ENCODE results near the gene G2E3. TPM values are rescaled to one million over a fixed set of nuclear protein-coding genes. Genes with fewer than 3 reads are reported as not detected.

The G2E3 gene
- total RNA-seq (2014; rRNA removed; shearing (Covaris generic)) (67.4 and 72.4 TPM in 2 replicates), polyA plus RNA-seq (2016; fragmentation: Nextera tagmentation; extraction: Ambion mirVana) (87.8 and 113 TPM in 2 replicates)
- long read RNA-seq, full-length matches to known transcripts: 4 of 50 reads
- long read RNA-seq, partial matches to known transcripts: 38 of 50 reads
- long read RNA-seq, other reads (novel, unspliced or antisense): 8 of 50 reads

GRCh38 chr14:30558675-30559555 lies at the start of gene G2E3:
G2E3 (plus strand) TSS chr14:30559158; CDS start chr14:30581080, 21,922 bp downstream.
- peak within 1 kb of the TSS; percentile 87 for H2AFZ ChIP-seq
- H3K4me3 ChIP-seq: peak within 1 kb of the TSS; percentile 88
- peak within 1 kb of the TSS; percentile 85 for H3K27ac ChIP-seq (ENCODE audit: low read depth)
- no peaks in the 10 kb centered on the region for H3K36me3 ChIP-seq (ENCODE audit: insufficient read depth)
- H3K79me2 ChIP-seq (replicated peaks; ENCODE audit: insufficient read depth): peaks cover 49% of the 10 kb centered on the region
- peaks cover 27% of the 10 kb centered on the region for H3K36me3 Mint-ChIP-seq (ENCODE audit: low read depth)
- peak within 1 kb of the TSS; percentile 100 for H3K4me3 Mint-ChIP-seq
- no peak for TF ChIP-seq CTCF (conservative IDR thresholded peaks at IDR 0.05; ENCODE audit: low read depth in 2 of 2)
- TF ChIP-seq ZNF331 (CRISPR knock-in tag; IDR thresholded peaks at IDR 0.05; ENCODE audit: low read depth): no peak
- no peak for TF ChIP-seq JUNB (IDR thresholded peaks at IDR 0.05; ENCODE audit: unreplicated experiment)
- peak; percentile 45; the same call in 1 of the 2 replicates for TF ChIP-seq ETS1 (IDR thresholded peaks at IDR 0.05)
- TF ChIP-seq POLR2AphosphoS5 (IDR thresholded peaks at IDR 0.05; ENCODE audit: low read depth): peak; percentile 95
- peaks cover 8% of the 10 kb centered on the region; the same call in 2 of the 3 replicates for H3K9me3 Mint-ChIP-seq
- DNase-seq (ENCODE audit: low spot score) (peak; percentile 94), ATAC-seq (peak; percentile 99)
- peaks cover 23% of the 10 kb centered on the region for H3K4me1 ChIP-seq (ENCODE audit: insufficient read depth)
- peaks cover 7% of the 10 kb centered on the region for H3K27me3 Mint-ChIP-seq (ENCODE audit: insufficient read depth, low read depth, poor library complexity)
- H3K27me3 ChIP-seq (ENCODE audit: insufficient read depth): no peaks in the 10 kb centered on the region
- H3K4me1 Mint-ChIP-seq: peaks cover 27% of the 10 kb centered on the region
- peak within 1 kb of the TSS; percentile 85 for H3K4me2 ChIP-seq
- no peaks in the 10 kb centered on the region for H3K9me2 ChIP-seq (ENCODE audit: insufficient read depth)
- H4K20me1 ChIP-seq (replicated peaks; ENCODE audit: insufficient read depth): peaks cover 28% of the 10 kb centered on the region
- no peaks in the 10 kb centered on the region; the same call in 1 of the 2 replicates for H3F3A ChIP-seq (replicated peaks; ENCODE audit: low read depth)
- peak within 1 kb of the TSS; percentile 98 for H3K27ac Mint-ChIP-seq

GRCh38 chr14:30517737-30518136 lies 41.2 kb upstream of the G2E3 start:
- H3K36me3 ChIP-seq (ENCODE audit: insufficient read depth): no peaks in the 10 kb centered on the region
- no peak overlapping the region for H3K27ac ChIP-seq (ENCODE audit: low read depth)
- no peaks in the 10 kb centered on the region for H3K79me2 ChIP-seq (replicated peaks; ENCODE audit: insufficient read depth)
- H3K4me3 ChIP-seq: no peak overlapping the region
- Mint-ChIP-seq H3K27ac (no peak overlapping the region), H3K36me3 (ENCODE audit: low read depth) (no peaks in the 10 kb centered on the region), H3K4me3 (no peak overlapping the region), H3K4me1 (0 out of 3 replicates have a peak, but pooled peaks cover 3% of the 10 kb centered on the region), H3K27me3 (ENCODE audit: insufficient read depth, low read depth, poor library complexity) (no peaks in the 10 kb centered on the region), H3K9me3 (no peaks in the 10 kb centered on the region)
- H3K4me1 ChIP-seq (ENCODE audit: insufficient read depth): peaks cover 6% of the 10 kb centered on the region; the same call in 1 of the 2 replicates
- H3K9me2 ChIP-seq (ENCODE audit: insufficient read depth): 0 out of 2 replicates have a peak, but pooled peaks cover 4% of the 10 kb centered on the region
- ATAC-seq (no peak), DNase-seq (ENCODE audit: low spot score) (no peak)
- H3K4me2 ChIP-seq: no peak overlapping the region
- H3K27me3 ChIP-seq (ENCODE audit: insufficient read depth): no peaks in the 10 kb centered on the region
- H3F3A ChIP-seq (replicated peaks; ENCODE audit: low read depth): no peaks in the 10 kb centered on the region
- no peak overlapping the region for H2AFZ ChIP-seq
- H4K20me1 ChIP-seq (replicated peaks; ENCODE audit: insufficient read depth): no peaks in the 10 kb centered on the region
- TF ChIP-seq ETS1 (IDR thresholded peaks at IDR 0.05) (no peak), REST (IDR thresholded peaks at IDR 0.05; ENCODE audit: unreplicated experiment) (no peak), STAT1 (IDR thresholded peaks at IDR 0.05; ENCODE audit: unreplicated experiment) (no peak), EZH2phosphoT487 (IDR thresholded peaks at IDR 0.05; ENCODE audit: unreplicated experiment) (no peak), JUNB (IDR thresholded peaks at IDR 0.05; ENCODE audit: unreplicated experiment) (no peak), CTCF (conservative IDR thresholded peaks at IDR 0.05; ENCODE audit: low read depth in 2 of 2) (no peak), POLR2AphosphoS5 (IDR thresholded peaks at IDR 0.05; ENCODE audit: low read depth) (no peak), ZNF331 (CRISPR knock-in tag; IDR thresholded peaks at IDR 0.05; ENCODE audit: low read depth) (no peak), CREB1 (CRISPR knock-in tag; IDR thresholded peaks at IDR 0.05; ENCODE audit: low read depth) (no peak), EZH2 (IDR thresholded peaks at IDR 0.05; ENCODE audit: low read depth, unreplicated experiment) (no peak)
